ENCODE measurements around the gene BPIFB6. TPM values are rescaled to one million over a fixed set of nuclear protein-coding genes. Genes with fewer than 3 reads are reported as not detected.

Gene BPIFB6, protein sequence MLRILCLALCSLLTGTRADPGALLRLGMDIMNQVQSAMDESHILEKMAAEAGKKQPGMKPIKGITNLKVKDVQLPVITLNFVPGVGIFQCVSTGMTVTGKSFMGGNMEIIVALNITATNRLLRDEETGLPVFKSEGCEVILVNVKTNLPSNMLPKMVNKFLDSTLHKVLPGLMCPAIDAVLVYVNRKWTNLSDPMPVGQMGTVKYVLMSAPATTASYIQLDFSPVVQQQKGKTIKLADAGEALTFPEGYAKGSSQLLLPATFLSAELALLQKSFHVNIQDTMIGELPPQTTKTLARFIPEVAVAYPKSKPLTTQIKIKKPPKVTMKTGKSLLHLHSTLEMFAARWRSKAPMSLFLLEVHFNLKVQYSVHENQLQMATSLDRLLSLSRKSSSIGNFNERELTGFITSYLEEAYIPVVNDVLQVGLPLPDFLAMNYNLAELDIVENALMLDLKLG
- not detected for total RNA-seq

- Histone ChIP-seq H3K4me1 (no peaks in the 10 kb centered on the region), H3K27ac (no peak within 1 kb of the TSS), H3K9me3 (no peaks in the 10 kb centered on the region), H3K36me3 (no peaks in the 10 kb centered on the region), H3K27me3 (peaks cover 0 to 34% (median 0%) of the 10 kb centered on the region in 4 donors), H3K4me3 (no peak within 1 kb of the TSS)
- DNase-seq: no peak
- intact Hi-C loops (cut with DNase I): no loop called here
- WGBS, 2 donors: 82 to 84% methylated on average over 2 to 6 of the region's 10 CpGs
- no peak for TF ChIP-seq CTCF (IDR thresholded peaks at IDR 0.05)
- TF ChIP-seq POLR2A (IDR thresholded peaks at IDR 0.05): no peak
These were observed at the start of gene BPIFB6 for GRCh38 chr20:33031531-33031930. Gene BPIFB6 (plus strand): TSS chr20:33031648. CDS start chr20:33031648, 0 bp downstream.

DNA sequence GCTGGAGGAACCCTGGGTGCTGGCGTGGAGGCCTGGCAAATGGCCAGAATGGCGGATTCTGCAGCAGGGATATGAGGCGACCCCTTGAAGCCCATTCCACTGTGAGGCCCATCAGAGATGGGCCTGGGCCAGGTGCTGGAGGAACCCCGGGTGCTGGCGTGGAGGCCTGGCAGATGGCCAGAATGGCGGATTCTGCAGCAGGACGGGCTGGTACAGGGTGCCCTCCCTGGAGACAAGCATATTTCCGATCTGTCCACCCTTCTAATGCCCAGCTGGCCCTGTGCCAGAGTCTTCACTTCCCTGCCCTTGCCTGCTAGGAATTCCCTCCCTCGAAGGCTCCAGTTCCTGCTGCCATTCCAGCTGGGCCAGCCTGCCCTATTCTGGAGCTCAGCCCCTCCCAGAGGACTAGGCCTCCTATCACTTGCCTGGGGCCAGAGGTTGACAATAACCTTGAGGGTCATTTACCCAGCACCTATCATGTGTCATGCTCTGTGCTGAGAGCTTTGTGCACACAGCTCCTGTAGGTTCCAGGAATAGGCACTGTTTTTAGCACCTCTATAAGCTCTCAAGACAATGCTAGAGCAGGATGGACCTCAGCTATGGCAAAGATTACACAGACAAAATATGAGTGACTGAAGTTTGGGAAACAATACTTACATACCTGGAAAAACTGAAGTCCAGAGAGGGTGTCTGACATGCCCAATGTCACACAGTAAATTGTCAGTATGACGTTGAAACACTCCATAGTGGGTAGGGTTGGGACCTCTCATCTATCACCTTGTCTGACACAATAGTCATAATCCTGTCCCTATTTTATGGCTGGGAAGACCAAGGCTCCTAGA lies 48.6 kb upstream of the BPIFB6 start:
- DNase-seq: no peak
- 37 to 38% methylated on average over 5 to 7 of the region's 10 CpGs for WGBS, 2 donors
- intact Hi-C loops (cut with DNase I): no loop called here

DNA sequence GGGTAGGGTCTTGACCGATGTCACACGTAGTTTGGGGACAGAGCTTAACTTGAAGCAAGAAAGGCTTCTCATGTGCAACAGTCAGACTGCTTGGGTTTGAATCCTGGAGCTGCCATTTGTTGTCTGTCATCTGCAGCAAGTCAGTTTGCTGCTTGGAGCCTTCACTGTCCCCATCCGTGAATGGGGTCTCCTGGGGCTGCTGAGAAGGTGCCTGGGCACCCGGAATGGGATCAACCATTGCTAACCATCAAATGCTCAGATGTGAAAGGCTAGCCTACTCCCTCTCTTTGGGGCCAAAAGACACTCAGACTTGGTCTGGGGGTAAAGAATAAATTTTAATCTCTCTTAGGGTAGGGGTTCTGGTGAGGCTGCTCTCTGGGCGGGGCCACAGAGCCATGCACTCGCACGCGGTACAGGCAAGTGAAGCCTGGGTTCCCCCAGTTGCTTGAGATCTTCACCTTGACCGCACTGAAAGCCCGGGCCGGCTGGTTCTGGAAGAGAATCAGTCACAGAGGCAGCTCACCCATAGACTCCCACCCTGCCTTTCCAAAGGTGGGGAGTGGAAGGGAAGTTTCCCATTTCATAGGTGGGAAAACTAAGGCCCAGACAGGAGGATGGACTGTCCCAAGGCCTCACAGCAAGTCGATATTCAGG lies 47.9 kb upstream of the BPIFB6 start:
- no peak for DNase-seq
- intact Hi-C loops (cut with DNase I): no loop called here
- TF ChIP-seq POLR2A (IDR thresholded peaks at IDR 0.05): no peak
- no peak for TF ChIP-seq CTCF (IDR thresholded peaks at IDR 0.05)
- H3K36me3 ChIP-seq: no peaks in the 10 kb centered on the region
- no peak overlapping the region for H3K27ac ChIP-seq
- 82 to 94% methylated on average over 8 to 9 of the region's 12 CpGs for WGBS, 2 donors
- H3K27me3 ChIP-seq: peaks cover 0 to 36% (median 0%) of the 10 kb centered on the region in 4 donors
- no peak overlapping the region for H3K4me3 ChIP-seq
- no peaks in the 10 kb centered on the region for H3K9me3 ChIP-seq
- no peaks in the 10 kb centered on the region for H3K4me1 ChIP-seq

More for the DNA sequence above, 48.6 kb upstream of the BPIFB6 start:
- no peak overlapping the region for H3K4me3 ChIP-seq
- no peak overlapping the region for H3K27ac ChIP-seq
- H3K9me3 ChIP-seq: no peaks in the 10 kb centered on the region
- TF ChIP-seq POLR2A (IDR thresholded peaks at IDR 0.05): no peak
- TF ChIP-seq CTCF (IDR thresholded peaks at IDR 0.05): no peak
- H3K4me1 ChIP-seq: no peaks in the 10 kb centered on the region
- no peaks in the 10 kb centered on the region for H3K36me3 ChIP-seq
- peaks cover 0 to 36% (median 0%) of the 10 kb centered on the region in 4 donors for H3K27me3 ChIP-seq

GRCh38 chr20:32984196-32984595 lies 47.3 kb upstream of the BPIFB6 start:
- no peak for DNase-seq
- no peaks in the 10 kb centered on the region for H3K36me3 ChIP-seq
- WGBS, 2 donors: 59 to 76% methylated on average over 6 to 7 of the region's 7 CpGs

More at GRCh38 chr20:32984196-32984595, 47.3 kb upstream of the BPIFB6 start:
- no peaks in the 10 kb centered on the region for H3K4me1 ChIP-seq
- peaks cover 0 to 36% (median 0%) of the 10 kb centered on the region in 4 donors for H3K27me3 ChIP-seq
- intact Hi-C loops (cut with DNase I): no loop called here
- H3K27ac ChIP-seq: no peak overlapping the region
- no peaks in the 10 kb centered on the region for H3K9me3 ChIP-seq
- TF ChIP-seq POLR2A (IDR thresholded peaks at IDR 0.05) (no peak), CTCF (IDR thresholded peaks at IDR 0.05) (no peak)
- H3K4me3 ChIP-seq: no peak overlapping the region

Measured in esophagus squamous epithelium (tissue), 5 donors.